Stimulated activated CD8-positive, alpha-beta memory T cell treated with anti-CD3 and anti-CD28 coated beads, Interleukin-15, amount 100 ng/mL, for 24 hours (primary cell): ENCODE measurements around the gene FAM114A1.
"Not testable (repeated sequence)": the region's sequence is repeated elsewhere in the genome, so short reads cannot be mapped to it uniquely, and the experiment has no call there.

Source experiments
- DNase-seq: peaks from one replicate; pipeline ENCODE4 v3.0.0-alpha.2; 2020; ENCODE audit warnings: low read depth

Gene FAM114A1

DNA sequence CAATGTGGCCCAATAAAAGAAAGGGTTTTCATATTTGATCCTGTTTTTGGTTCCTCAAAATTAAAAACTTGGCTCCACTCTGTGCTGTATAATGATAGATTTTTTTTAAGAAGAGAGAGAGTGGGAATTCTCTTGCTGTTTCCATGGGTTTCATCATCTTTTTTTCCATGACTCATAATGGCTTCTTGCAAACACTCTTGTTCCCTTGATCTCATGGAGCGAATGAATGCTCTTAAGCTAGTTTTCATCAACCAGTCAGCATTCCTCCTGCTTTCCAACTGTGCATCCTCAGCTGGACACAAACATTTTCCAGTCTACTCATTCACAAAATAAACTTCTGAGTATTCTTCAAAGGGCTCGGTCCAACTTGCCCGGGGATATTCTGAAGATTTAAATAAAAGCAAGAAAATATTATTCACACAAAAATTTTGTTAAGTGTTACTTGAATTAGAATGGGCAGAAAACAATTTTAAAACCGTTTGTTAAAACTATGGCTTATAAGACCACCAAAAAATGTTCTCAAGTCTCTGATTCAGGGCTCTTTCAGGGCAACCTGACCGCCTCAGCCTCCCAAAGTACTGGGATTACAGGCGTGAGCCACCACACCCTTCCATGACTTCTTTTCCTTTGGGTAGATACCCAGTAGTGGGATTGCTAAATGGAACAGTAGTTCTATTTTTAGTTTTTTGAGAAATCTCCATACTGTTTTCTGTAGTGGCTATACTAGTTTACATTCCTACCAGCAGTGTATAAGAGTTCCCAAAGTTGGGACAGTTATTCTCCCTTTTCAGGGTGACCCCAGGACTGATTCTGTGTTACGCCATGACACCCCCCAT lies 99.9 kb downstream of the FAM114A1 start:
- DNase-seq = no peak

GRCh38 chr4:38968668-38969067 lies 101.1 kb downstream of the FAM114A1 start:
- DNase-seq = no peak

DNA sequence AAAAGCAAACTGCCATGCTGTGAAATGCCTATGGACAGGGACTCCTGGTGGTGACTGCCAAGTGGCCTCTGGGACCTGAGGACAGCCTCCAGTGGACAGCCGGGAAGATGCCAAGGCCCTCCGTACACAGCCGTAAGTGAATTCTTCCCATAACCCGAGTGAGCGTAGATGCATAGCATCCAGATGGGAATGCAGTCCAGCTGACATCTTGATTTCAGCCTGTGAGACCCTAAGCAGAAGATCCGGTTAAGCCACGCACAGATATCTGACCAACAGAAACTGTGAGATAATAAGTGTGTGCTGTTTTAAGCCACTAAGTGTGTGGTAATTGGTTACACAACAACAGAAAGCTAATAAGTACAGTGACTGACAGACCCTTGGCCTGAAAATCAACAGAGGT lies 108.7 kb downstream of the FAM114A1 start:
- no peak for DNase-seq

DNA sequence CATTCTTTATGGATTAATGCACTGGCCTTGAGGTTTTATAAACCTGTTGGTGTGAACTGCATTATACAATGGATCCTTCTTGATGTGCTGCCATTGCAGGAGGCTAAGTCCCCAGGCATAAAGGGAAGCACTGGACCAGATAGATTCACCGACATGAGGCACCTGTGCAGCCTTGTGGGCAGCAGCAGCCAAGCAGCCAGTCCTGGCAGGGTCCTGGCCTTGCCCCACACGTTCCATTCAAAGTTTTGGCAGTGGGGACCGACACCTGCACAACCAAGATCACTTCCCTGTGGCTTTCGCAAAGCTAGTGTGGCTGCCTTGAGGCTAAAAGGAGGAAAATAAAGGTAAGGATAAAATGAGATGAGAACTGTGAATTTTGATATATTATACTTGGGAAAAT lies 111.5 kb downstream of the FAM114A1 start:
- DNase-seq = no peak

DNA sequence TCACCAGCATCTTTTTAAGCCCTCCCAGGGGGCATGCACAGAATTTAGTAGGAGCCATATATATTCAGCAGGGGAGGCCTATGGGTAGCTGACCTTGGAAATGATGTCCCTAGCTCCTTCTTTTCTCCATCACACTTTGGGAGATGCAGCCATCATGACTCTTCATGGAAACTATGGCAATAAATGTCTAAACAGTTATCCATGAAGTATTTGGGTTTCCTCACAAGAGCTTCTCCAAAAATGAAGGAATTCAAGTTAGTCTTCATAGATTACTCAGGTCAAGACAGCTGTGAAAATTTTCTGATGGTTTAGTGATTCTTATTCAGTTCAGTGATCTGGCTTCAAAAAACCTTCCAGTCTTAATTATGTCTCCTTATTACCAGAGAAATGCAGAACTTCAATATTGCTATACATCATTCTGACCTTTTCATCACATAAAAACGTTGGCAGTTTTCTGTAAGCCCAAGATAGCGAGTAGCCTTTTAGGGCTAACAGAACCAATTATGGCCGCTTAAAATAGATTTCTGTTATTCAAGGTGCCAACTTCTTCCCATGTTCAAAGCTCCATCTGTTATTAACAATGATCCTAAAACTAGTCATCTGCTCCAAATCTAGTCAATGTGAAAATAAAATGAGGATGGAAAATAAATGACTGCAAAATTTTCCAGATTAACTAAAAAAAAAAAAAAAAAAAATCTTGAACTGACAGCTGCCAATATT lies 112.1 kb downstream of the FAM114A1 start:
- no peak for DNase-seq

DNA sequence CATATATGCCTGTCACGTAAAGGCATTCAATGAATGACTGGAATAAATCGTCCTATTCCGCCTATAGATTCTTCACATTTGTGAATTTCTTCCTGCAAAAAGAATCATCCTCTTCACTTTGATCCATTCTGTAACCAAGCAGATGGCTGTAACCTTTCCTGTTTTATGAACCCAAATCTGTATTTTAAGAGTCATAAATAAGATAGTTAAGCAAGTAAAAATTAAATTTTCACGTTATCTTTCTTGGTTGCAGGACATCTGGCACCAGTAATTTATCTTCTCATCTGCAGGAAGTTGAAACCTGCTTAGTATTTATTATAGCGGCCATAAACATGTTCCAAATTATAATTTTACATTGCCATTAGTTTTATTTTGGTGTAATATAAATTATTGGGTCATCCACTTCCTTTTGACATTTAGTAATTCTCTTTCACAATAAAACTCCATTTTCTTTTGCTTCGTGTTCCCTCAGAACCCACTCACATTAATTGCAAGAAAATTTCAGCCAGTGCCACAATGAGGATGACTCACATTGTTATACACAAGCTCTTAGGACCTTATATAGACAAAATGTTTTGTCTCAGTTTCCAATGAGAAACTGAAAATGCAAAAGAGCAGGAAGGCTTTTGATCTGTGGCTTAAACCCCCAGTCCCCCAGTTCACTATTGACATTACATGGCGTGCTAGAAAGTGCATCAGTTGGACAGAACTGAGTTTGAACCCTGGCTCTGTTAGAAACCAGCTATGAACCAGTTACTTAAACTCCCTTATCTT lies 113.5 kb downstream of the FAM114A1 start:
- no peak for DNase-seq

DNA sequence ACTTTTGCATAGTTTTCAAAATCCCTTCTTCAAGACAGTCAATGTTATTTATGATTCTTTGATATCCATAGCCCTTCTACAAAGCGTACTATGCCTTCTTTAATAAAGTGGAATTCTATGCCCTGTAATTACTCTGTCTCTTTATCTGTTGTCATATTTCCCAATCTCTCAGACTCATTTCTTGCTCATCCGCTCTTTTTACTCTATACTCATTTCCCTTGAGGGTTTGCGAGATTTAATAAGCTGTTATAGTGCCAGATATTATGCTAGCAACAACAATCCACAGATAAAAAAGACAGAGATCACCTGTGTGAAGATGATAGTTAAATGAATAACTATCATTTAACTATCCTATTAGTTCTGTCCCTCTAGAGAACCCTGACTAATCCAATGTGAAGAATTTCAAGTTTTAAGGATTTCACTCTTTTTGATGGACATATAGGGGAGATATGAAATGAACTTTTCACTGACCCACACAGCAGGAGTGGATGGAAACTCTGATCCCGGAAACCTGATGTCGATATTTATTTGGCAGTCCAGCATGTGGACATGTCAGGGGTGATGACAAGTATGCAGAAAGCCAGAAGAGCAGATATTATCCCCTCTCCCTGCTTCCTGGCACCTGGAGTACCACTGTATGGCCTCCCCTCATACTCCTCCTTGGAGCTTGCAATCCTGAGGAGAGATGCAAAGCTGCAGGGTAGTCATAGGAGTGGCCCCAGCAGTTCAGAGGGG lies 114.9 kb downstream of the FAM114A1 start:
- no peak for DNase-seq

DNA sequence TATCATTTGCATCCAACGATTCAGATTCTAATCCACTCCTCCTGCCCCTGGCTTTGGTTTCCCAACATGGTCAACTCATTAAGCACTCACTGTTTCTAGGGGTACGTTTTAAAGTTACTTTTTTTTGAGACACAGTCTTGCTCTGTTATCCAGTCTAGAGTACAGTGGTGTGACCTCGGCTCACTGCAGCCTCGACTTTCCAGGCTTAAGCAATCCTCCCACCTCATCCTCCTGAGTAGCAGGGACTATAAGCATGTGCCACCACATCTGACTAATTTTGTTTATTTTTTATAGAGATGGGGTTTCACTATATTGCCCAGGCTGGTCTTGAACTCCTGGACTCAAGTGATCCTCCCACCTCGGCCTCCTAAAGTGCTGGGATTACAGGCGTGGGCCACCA lies 115.7 kb downstream of the FAM114A1 start:
- no peak for DNase-seq

DNA sequence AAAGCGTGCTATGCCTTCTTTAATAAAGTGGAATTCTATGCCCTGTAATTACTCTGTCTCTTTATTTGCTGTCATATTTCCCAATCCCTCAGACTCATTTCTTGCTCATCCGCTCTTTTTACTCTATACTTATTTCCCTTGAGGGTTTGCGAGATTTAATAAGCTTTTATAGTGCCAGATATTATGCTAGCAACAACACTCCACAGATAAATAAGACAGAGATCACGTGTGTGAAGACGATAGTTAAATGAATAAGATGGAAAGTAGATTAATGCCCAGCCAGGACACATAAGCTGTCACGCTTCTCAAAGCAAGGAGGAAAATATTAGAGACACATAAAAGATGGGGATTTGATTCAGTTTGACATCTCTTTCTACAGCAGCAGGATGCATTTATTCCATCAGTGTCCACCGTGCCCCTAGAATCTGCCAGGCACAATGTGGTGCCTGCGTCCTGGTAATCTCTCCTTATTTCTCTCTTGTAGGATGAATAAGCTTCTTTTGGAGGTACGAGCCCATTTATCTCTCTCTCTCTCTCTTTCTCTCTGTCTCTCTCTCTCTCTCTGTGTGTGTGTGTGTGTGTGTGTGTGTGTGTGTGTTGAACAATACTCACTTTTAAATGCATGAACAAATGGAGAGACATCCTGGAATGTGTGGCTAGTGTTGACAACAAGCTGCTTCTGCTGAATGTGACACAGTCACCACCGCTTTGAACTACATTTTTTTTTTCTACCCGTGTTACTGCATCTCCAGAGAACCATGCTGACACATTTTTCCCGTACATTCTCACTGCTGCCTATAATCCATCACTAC lies 116.4 kb downstream of the FAM114A1 start:
- no peak for DNase-seq

DNA sequence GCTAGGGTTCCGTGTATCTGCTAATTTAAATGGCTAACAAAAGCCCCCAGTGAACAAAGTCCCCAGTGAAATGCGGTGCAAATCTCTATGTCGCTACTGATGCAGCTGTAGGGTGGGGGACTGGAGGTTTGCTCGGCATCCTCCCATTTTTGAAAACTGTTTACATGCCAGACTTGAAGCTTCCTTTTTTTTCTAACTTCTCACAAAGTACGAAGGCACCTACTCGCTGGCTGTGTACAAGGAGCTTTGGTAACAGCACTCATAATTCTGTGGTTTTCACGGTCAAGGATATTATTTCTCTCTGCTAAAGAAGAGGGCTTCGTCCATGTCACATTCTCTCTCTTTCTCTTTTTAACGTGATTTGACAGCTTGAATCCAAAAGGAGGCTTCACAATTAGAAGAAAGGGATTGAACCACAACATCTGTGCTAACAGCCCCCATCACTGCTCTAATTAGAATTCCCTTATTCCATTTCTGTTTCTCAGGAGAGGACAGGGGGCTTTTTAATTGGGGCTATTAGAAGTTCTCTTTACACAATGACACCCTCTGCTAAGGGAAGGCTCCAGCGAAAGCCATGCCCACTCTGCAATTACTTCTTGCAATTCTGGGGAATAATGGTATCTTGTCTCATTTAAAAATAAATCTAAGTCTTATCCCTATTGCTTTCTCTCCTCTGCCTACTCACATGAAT lies 117.9 kb downstream of the FAM114A1 start:
- DNase-seq = no peak

- no peak for DNase-seq
Observed at GRCh38 chr4:38987491-38987890, 119.9 kb downstream of the FAM114A1 start.

- DNase-seq = not testable (repeated sequence)
Observed at GRCh38 chr4:38988353-38988752, 120.7 kb downstream of the FAM114A1 start.

GRCh38 chr4:38989487-38989886 lies 121.9 kb downstream of the FAM114A1 start:
- DNase-seq = no peak

DNA sequence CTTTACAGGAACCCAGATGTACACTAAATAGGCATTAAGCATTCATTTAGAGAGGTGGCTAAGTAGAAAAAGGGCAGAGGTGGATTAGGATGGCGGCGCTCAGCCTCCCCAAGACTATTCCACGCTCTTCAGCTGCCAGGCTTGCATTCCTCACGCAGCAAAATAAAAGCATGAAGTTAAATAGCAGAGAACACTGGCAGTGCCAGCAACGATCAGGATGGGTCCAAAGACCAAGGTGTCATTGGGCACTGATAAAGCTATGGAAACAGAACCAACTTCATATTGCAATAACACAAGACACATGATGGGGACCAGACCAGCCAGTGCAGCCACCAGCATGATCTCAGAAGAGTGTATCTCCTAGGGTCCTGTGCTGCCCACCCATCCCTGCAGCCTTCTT lies 122.6 kb downstream of the FAM114A1 start:
- DNase-seq = no peak

DNA sequence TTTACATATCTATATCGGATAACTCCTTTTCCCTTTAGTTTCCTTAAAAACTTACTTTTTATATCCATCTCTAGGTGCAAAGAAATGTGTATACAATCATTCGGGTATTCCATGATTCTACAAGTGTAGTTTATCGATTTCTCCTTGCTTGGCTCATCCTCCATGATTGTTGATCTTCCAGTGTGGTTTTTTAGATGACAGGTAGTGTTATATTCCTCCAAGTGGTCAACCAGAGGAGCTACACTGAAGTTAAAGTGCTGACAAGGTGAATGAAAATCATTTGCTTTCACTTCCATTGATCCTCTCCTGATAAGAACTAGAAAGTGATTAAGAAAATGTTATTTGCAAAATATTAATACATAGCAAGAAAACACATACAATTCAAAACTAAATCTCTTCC lies 126.1 kb downstream of the FAM114A1 start:
- no peak for DNase-seq

DNA sequence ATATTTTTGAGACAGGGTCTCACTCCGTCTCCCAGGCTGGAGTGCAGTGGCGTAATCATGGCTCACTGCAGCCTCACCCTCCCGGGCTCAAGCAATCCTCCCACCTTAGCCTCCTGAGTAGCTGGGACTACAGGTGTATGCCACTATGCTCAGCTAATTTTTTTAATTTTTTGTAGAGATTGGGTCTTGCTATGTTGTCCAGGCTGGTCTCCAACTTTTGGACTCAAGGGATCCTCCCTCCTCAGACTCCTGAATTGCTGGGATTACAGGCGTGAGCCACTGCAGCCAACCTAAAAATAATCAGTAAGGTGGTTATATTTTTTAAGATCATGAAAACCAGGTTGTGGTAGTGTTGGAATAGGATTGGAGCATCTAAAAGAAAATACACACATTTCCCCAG lies 126.5 kb downstream of the FAM114A1 start:
- DNase-seq = no peak
